ENCODE measurements around the gene EYA4.

EYA4 gene

DNA sequence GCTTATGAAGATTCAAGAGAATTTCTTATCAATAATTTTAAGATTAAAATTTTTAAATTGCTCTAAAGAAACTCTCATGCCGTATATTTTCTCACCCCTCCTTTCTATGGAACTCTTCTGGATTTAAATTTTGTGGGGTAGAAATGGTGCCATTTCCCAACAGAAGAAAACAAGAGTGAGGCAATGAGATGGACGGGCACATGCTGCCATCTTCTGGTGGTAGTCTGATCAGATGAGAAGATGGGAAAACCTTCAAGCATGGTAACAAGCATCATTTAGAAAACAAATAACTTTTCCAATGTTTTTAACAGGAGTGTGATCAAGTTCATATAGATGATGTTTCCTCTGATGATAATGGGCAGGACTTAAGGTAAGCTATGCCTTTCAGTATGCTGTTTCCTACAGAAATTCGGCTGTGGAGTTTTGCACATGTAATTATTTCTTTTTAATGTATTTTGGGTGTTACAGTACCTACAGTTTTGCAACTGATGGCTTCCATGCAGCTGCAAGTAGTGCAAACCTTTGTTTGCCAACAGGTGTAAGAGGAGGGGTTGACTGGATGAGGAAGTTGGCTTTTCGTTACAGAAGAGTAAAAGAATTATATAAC lies 271.4 kb downstream of the EYA4 start:
- H3F3A ChIP-seq (ENCODE audit: insufficient read depth), result no peaks in the 10 kb centered on the region
- H3K9me3 ChIP-seq (ENCODE audit: insufficient read depth, low read length), result no peaks in the 10 kb centered on the region
- H3K27me3 ChIP-seq (ENCODE audit: low read length), result no peaks in the 10 kb centered on the region
- H3K9me2 ChIP-seq (replicated peaks; ENCODE audit: insufficient read depth, low read length), result no peaks in the 10 kb centered on the region
- H4K20me1 ChIP-seq (ENCODE audit: low read depth, low read length), result no peaks in the 10 kb centered on the region
- no peak overlapping the region for H3K9ac ChIP-seq (ENCODE audit: low read length)
- no peaks in the 10 kb centered on the region for H3K36me3 ChIP-seq (ENCODE audit: low read length)
- H3K4me3 ChIP-seq (ENCODE audit: insufficient read depth, low read length, poor library complexity, severe bottlenecking), result no peak overlapping the region
- H3K4me2 ChIP-seq (ENCODE audit: low read depth, low read length, poor library complexity, severe bottlenecking), result no peak overlapping the region
- no peak overlapping the region for H2AFZ ChIP-seq (ENCODE audit: low read depth, low read length, severe bottlenecking)
- TF ChIP-seq, protein P1, sequence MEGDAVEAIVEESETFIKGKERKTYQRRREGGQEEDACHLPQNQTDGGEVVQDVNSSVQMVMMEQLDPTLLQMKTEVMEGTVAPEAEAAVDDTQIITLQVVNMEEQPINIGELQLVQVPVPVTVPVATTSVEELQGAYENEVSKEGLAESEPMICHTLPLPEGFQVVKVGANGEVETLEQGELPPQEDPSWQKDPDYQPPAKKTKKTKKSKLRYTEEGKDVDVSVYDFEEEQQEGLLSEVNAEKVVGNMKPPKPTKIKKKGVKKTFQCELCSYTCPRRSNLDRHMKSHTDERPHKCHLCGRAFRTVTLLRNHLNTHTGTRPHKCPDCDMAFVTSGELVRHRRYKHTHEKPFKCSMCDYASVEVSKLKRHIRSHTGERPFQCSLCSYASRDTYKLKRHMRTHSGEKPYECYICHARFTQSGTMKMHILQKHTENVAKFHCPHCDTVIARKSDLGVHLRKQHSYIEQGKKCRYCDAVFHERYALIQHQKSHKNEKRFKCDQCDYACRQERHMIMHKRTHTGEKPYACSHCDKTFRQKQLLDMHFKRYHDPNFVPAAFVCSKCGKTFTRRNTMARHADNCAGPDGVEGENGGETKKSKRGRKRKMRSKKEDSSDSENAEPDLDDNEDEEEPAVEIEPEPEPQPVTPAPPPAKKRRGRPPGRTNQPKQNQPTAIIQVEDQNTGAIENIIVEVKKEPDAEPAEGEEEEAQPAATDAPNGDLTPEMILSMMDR (IDR thresholded peaks at IDR 0.05; ENCODE audit: insufficient read depth, low read length, poor library complexity, severe bottlenecking), result peak; percentile 27
- no peak for TF ChIP-seq EZH2phosphoT487 (conservative IDR thresholded peaks at IDR 0.05; ENCODE audit: low read length)
- no peaks in the 10 kb centered on the region for H3K79me2 ChIP-seq (ENCODE audit: insufficient read depth, low read length)
- no peak overlapping the region for H3K27ac ChIP-seq (ENCODE audit: low read depth, low read length)

DNA sequence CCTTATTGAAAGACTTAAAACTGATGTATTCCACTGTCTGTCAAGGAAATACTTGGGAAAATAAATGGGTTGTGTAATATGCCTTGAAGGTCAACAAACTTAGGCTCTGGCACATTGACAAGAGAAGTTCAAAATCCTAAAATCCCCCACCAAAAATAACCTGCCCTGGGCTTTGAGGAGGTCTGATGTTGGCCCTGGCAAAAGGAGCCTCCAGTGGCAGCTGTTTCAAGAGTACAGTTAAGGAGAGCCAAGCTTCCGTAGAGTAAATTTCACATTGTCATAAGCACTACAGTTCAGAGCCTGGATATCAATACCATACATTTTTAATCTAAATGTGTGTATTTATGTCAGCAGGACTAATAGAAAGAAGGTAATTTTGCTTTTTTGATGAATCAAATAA lies 282.7 kb downstream of the EYA4 start:
- Histone ChIP-seq H3K27ac (ENCODE audit: low read depth, low read length) (no peak overlapping the region), H3K79me2 (ENCODE audit: insufficient read depth, low read length) (no peaks in the 10 kb centered on the region), H3K4me3 (ENCODE audit: insufficient read depth, low read length, poor library complexity, severe bottlenecking) (no peak overlapping the region), H3K36me3 (ENCODE audit: low read length) (no peaks in the 10 kb centered on the region), H3K9ac (ENCODE audit: low read length) (no peak overlapping the region), H3K27me3 (ENCODE audit: low read length) (no peaks in the 10 kb centered on the region), H3F3A (ENCODE audit: insufficient read depth) (no peaks in the 10 kb centered on the region), H3K9me3 (ENCODE audit: insufficient read depth, low read length) (no peaks in the 10 kb centered on the region), H2AFZ (ENCODE audit: low read depth, low read length, severe bottlenecking) (no peak overlapping the region), H3K9me2 (replicated peaks; ENCODE audit: insufficient read depth, low read length) (no peaks in the 10 kb centered on the region), H3K4me2 (ENCODE audit: low read depth, low read length, poor library complexity, severe bottlenecking) (no peak overlapping the region), H4K20me1 (ENCODE audit: low read depth, low read length) (no peaks in the 10 kb centered on the region)
- TF ChIP-seq EZH2phosphoT487 (conservative IDR thresholded peaks at IDR 0.05; ENCODE audit: low read length), result no peak
- TF ChIP-seq, protein P1 (IDR thresholded peaks at IDR 0.05; ENCODE audit: insufficient read depth, low read length, poor library complexity, severe bottlenecking), result no peak

DNA sequence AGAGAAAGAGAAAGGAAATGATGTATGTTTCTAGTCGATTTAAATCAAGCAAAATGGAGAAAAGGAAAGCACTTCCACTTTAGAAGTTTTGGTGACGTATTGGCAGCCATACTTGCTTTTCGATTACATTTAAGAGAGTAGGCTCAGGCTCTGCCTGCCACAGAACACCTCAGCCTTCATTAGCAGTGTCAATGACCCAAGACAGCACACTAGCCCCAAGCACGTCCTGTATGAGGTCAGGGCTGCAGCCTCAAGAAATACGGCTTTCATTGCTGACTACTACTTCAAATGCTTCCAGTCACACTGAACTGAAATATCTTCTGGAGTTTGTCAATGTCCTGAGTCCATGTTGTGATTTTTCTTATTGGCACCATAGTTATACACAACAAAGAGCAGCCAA lies 285.3 kb downstream of the EYA4 start:
- TF ChIP-seq EZH2phosphoT487 (conservative IDR thresholded peaks at IDR 0.05; ENCODE audit: low read length), result no peak
- TF ChIP-seq, protein P1 (IDR thresholded peaks at IDR 0.05; ENCODE audit: insufficient read depth, low read length, poor library complexity, severe bottlenecking), result no peak
- no peaks in the 10 kb centered on the region for H3K27me3 ChIP-seq (ENCODE audit: low read length)
- H3K9me3 ChIP-seq (ENCODE audit: insufficient read depth, low read length), result no peaks in the 10 kb centered on the region
- no peak overlapping the region for H3K4me2 ChIP-seq (ENCODE audit: low read depth, low read length, poor library complexity, severe bottlenecking)
- no peaks in the 10 kb centered on the region for H3F3A ChIP-seq (ENCODE audit: insufficient read depth)
- no peak overlapping the region for H3K4me3 ChIP-seq (ENCODE audit: insufficient read depth, low read length, poor library complexity, severe bottlenecking)
- H4K20me1 ChIP-seq (ENCODE audit: low read depth, low read length), result no peaks in the 10 kb centered on the region
- no peak overlapping the region for H3K9ac ChIP-seq (ENCODE audit: low read length)
- no peak overlapping the region for H3K27ac ChIP-seq (ENCODE audit: low read depth, low read length)
- no peak overlapping the region for H2AFZ ChIP-seq (ENCODE audit: low read depth, low read length, severe bottlenecking)
- H3K36me3 ChIP-seq (ENCODE audit: low read length), result no peaks in the 10 kb centered on the region
- H3K9me2 ChIP-seq (replicated peaks; ENCODE audit: insufficient read depth, low read length), result no peaks in the 10 kb centered on the region
- H3K79me2 ChIP-seq (ENCODE audit: insufficient read depth, low read length), result no peaks in the 10 kb centered on the region

Measured in SU-DHL-6 (cell line).